Hepatocyte (in vitro differentiated cells): ENCODE data around the gene THAP4.

ENCODE experiments used
- EZH2phosphoT487 ChIP-seq: fragments of 200-600 bp; sonication (generic); IDR thresholded peaks from one replicate; pipeline ENCODE4 v1.6.1; 2018; ENCODE audit warnings: antibody characterized with exemption, mild to moderate bottlenecking, low read depth, moderate library complexity; ENCODE audit not compliant: unreplicated experiment, severe bottlenecking
- TF ChIP-seq, protein P1 (sequence below): fragments of 200-600 bp; sonication (generic); IDR thresholded peaks from 2 replicates; pipeline ENCODE4 v1.5.1; 2016; ENCODE audit warnings: antibody characterized with exemption, mild to moderate bottlenecking; ENCODE audit not compliant: poor library complexity

DNA sequence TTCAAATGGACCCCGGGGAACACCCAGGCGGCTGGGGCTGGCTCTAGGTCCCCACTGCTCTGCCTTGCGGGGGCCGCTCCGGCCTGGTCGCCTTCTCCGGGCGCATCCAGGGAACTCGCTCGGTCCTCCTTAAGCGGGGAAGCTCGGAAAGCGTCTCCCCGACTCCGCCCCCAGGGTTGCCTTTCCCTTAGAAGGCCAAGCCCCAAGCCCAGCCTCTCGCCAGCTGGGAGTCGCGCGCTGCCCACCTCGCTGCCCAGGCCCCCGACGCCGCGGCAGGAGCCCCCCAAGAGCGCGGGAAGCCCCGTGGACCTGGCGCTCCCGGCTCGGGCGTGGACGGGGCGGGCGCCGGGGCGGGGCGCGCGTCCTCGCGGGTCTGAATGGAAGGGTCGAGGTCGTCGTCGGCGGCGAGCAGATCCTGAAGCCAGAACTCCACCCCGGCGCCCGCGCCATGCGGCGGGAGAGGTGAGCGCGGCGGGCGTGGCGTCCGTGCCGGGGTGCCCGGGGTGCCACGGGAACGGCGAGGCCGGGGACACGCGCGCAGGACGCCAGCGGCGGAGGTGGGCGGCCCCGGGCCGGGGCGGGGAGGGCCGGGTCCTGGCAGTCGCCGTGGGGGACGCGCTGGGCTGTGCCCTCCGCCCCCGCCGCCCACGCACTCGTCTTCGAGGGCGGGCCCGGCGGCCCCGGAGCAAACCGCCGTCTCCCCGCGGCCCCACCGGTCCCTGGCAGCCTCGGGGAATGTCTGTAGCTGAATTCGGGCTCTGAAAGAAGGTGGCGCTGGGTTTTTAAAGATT is 78.2 kb downstream of the THAP4 start, which contains the start of gene BOK:
- TF ChIP-seq, protein P1, sequence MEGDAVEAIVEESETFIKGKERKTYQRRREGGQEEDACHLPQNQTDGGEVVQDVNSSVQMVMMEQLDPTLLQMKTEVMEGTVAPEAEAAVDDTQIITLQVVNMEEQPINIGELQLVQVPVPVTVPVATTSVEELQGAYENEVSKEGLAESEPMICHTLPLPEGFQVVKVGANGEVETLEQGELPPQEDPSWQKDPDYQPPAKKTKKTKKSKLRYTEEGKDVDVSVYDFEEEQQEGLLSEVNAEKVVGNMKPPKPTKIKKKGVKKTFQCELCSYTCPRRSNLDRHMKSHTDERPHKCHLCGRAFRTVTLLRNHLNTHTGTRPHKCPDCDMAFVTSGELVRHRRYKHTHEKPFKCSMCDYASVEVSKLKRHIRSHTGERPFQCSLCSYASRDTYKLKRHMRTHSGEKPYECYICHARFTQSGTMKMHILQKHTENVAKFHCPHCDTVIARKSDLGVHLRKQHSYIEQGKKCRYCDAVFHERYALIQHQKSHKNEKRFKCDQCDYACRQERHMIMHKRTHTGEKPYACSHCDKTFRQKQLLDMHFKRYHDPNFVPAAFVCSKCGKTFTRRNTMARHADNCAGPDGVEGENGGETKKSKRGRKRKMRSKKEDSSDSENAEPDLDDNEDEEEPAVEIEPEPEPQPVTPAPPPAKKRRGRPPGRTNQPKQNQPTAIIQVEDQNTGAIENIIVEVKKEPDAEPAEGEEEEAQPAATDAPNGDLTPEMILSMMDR = no peak
- no peak for TF ChIP-seq EZH2phosphoT487
